Measurements from ENCODE around the gene CCDC142. TPM values are rescaled to one million over a fixed set of nuclear protein-coding genes. Genes with fewer than 3 reads are reported as not detected.

CCDC142 gene
- total and polyA plus RNA-seq, 11 donors, result 4.4 to 13.4 (median 6.4) TPM

GRCh38 chr2:74515981-74516633, 33.3 kb upstream of the CCDC142 start:
- intact Hi-C loops (cut with DNase I), result no loop called here
- 1 to 3% (median 2%) methylated on average over 15 to 72 of the region's 72 CpGs for WGBS, 4 donors

GRCh38 chr2:74515271-74515980, 32.6 kb upstream of the CCDC142 start:
- intact Hi-C loops (cut with DNase I), result no loop called here
- DNase-seq (no peak), ATAC-seq (peak in 1 of 4 donors; percentile 5)
- no peaks in the 10 kb centered on the region for H3K36me3 ChIP-seq
- peaks cover 0 to 38% (median 22%) of the 10 kb centered on the region in 12 donors for H3K4me1 ChIP-seq
- no peak overlapping the region for H3K27ac ChIP-seq
- peak overlapping the region; percentile 18 to 58 (median 39) for H3K4me3 ChIP-seq
- WGBS, 4 donors, result 4 to 12% (median 8%) methylated on average over 11 to 60 of the region's 60 CpGs
- peaks cover 61 to 100% (median 99%) of the 10 kb centered on the region in 9 donors for H3K27me3 ChIP-seq
- TF ChIP-seq POLR2A (IDR thresholded peaks at IDR 0.05) (no peak), CTCF (IDR thresholded peaks at IDR 0.05) (no peak)
- no peaks in the 10 kb centered on the region for H3K9me3 ChIP-seq

More at GRCh38 chr2:74515981-74516633, 33.3 kb upstream of the CCDC142 start:
- Histone ChIP-seq H3K4me1 (peaks cover 0 to 38% (median 22%) of the 10 kb centered on the region in 12 donors), H3K27me3 (peaks cover 61 to 100% (median 99%) of the 10 kb centered on the region in 9 donors), H3K9me3 (no peaks in the 10 kb centered on the region), H3K4me3 (peak overlapping the region; percentile 18 to 58 (median 39)), H3K36me3 (no peaks in the 10 kb centered on the region), H3K27ac (no peak overlapping the region)
- ATAC-seq (peak in 3 of 4 donors; percentile 79 to 88 (median 86)), DNase-seq (peak; percentile 67 to 83 (median 75))
- TF ChIP-seq CTCF (IDR thresholded peaks at IDR 0.05), result no peak

- Histone ChIP-seq H3K9me3 (no peaks in the 10 kb centered on the region), H3K27ac (no peak within 1 kb of the TSS), H3K36me3 (no peaks in the 10 kb centered on the region), H3K27me3 (peaks cover 61 to 100% (median 94%) of the 10 kb centered on the region in 9 donors), H3K4me1 (peaks cover 0 to 38% (median 22%) of the 10 kb centered on the region in 12 donors), H3K4me3 (peak within 1 kb of the TSS in 3 of 12 donors; percentile 4 to 39 (median 16))
- DNase-seq (peak in 1 of 5 donors; percentile 25), ATAC-seq (peak in 1 of 4 donors; percentile 18)
- TF ChIP-seq POLR2A (IDR thresholded peaks at IDR 0.05), result no peak
- no peak for TF ChIP-seq CTCF (IDR thresholded peaks at IDR 0.05)
- WGBS, 4 donors, result 2 to 5% (median 4%) methylated on average over 33 to 82 of the region's 82 CpGs
- intact Hi-C loops (cut with DNase I), result no loop called here
Measured at GRCh38 chr2:74514368-74515270, 31.8 kb upstream of the CCDC142 start, which contains the start of gene TLX2. Gene TLX2 (plus strand): TSS chr2:74514450. CDS start chr2:74514807, 357 bp downstream.

All from heart left ventricle (tissue), 16 donors.